ENCODE data around the gene DHX57. TPM values are rescaled to one million over a fixed set of nuclear protein-coding genes. Genes with fewer than 3 reads are reported as not detected.

The DHX57 gene
- total RNA-seq, 1 donor from 2014 or later: 20.3 TPM

DNA sequence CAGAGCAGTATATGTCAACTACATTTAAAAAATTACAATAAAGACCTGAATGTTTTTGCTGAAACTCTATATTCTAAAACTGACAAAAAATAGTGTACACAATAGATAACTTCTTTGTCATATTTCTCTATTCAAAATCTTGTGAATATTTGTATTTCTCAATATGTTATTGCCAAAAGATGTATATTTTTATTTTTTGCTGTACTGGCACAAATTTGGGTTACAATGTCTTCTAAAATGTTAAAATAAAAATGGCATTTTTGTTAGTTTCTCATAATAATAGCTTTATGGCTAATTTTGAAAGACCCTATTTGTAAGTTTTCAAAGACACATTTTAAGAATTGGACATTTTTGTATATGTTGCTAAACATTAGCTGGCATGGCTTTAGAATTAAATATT, 13.3 kb upstream of the DHX57 start:
- Mint-ChIP-seq H3K27ac (no peak overlapping the region), H3K27me3 (ENCODE audit: insufficient read depth) (peaks cover 2% of the 10 kb centered on the region), H3K36me3 (ENCODE audit: low read depth) (no peaks in the 10 kb centered on the region), H3K4me1 (ENCODE audit: low read depth) (no peaks in the 10 kb centered on the region), H3K9me3 (no peaks in the 10 kb centered on the region), H3K4me3 (no peak overlapping the region)
- intact Hi-C loops (cut with micrococcal nuclease): no loop called here
- DNase-seq (ENCODE audit: low spot score): no peak

DNA sequence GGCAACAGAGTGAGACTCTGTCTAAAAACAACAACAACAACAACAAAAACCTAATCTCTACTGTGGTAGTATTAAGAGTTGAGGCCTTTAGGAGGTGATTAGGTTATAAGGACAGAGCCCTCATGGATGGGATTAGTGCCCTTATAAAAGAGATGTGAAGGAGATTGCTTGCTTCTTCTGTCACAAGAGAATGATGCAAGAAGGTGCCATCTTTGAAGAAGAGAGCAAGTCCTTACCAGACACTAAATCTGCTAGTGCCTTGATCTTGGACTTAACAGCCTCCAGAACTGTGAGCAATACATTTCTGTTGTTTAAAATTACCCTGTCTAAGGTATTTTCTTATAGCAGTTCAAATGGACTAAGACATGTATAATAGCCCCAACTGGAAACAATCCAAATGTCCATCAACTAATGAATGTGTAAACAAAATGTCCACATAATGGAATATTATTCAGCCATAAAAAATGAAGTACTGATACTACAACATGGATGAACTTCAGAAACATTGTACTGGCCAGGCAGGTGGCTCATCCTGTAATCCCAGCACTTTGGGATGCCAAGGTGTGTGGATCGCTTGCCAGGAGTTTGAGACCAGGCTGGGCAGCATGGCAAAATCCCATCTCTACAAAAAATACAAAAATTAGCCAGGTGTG, 12.3 kb upstream of the DHX57 start:
- no peak overlapping the region for H3K27ac Mint-ChIP-seq
- intact Hi-C loops (cut with micrococcal nuclease): no loop called here

DNA sequence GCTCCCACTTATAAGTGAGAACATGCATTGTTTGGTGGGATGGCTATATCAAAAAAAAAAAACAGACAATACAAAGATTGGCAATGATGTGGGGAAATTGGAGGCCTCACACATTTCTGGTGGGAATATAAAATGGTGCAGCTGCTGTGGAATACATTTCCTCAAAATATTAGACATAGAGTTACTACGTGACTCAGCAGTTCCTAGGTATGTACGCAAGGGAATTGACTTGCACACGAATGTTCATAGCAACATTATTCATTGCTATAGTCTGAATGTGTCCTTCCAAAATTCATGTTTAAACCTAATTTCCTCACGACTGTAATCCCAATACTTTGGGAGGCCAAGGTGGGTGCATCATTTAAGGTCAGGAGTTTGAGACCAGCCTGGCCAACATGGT, 11.6 kb upstream of the DHX57 start:
- peaks cover 2% of the 10 kb centered on the region for H3K27me3 Mint-ChIP-seq (ENCODE audit: insufficient read depth)
- no peak overlapping the region for H3K27ac Mint-ChIP-seq
- no peaks in the 10 kb centered on the region for H3K9me3 Mint-ChIP-seq
- intact Hi-C loops (cut with micrococcal nuclease): no loop called here
- no peaks in the 10 kb centered on the region for H3K36me3 Mint-ChIP-seq (ENCODE audit: low read depth)
- no peak for DNase-seq (ENCODE audit: low spot score)
- H3K4me1 Mint-ChIP-seq (ENCODE audit: low read depth): no peaks in the 10 kb centered on the region
- H3K4me3 Mint-ChIP-seq: no peak overlapping the region

More for the DNA sequence above, 12.3 kb upstream of the DHX57 start:
- no peaks in the 10 kb centered on the region for H3K36me3 Mint-ChIP-seq (ENCODE audit: low read depth)
- H3K4me3 Mint-ChIP-seq: no peak overlapping the region
- no peaks in the 10 kb centered on the region for H3K9me3 Mint-ChIP-seq
- H3K27me3 Mint-ChIP-seq (ENCODE audit: insufficient read depth): peaks cover under 1% of the 10 kb centered on the region
- DNase-seq (ENCODE audit: low spot score): no peak
- H3K4me1 Mint-ChIP-seq (ENCODE audit: low read depth): no peaks in the 10 kb centered on the region

- Mint-ChIP-seq H3K9me3 (no peaks in the 10 kb centered on the region), H3K36me3 (ENCODE audit: low read depth) (no peaks in the 10 kb centered on the region), H3K27ac (no peak overlapping the region), H3K4me3 (no peak overlapping the region), H3K27me3 (ENCODE audit: insufficient read depth) (peaks cover 2% of the 10 kb centered on the region), H3K4me1 (ENCODE audit: low read depth) (no peaks in the 10 kb centered on the region)
- no peak for DNase-seq (ENCODE audit: low spot score)
- intact Hi-C loops (cut with micrococcal nuclease): no loop called here
Observed at GRCh38 chr2:38886063-38886462, 10.3 kb upstream of the DHX57 start.

GRCh38 chr2:38876407-38876806, 673 bp upstream of the DHX57 start:
- DNase-seq (ENCODE audit: low spot score): no peak
- intact Hi-C loops (cut with micrococcal nuclease): loop anchor here (1.0 to 10.0 kb wide), 3 partner anchors 98 to 502 kb away; partner anchors contain the start of genes ATL2, GEMIN6 and SRSF7
- peaks cover 24% of the 10 kb centered on the region for H3K4me1 Mint-ChIP-seq (ENCODE audit: low read depth)
- H3K27ac Mint-ChIP-seq: peak overlapping the region; percentile 96
- no peaks in the 10 kb centered on the region for H3K27me3 Mint-ChIP-seq (ENCODE audit: insufficient read depth)
- peak overlapping the region; percentile 99 for H3K4me3 Mint-ChIP-seq
- H3K9me3 Mint-ChIP-seq: peaks cover 11% of the 10 kb centered on the region
- H3K36me3 Mint-ChIP-seq (ENCODE audit: low read depth): peaks cover 12% of the 10 kb centered on the region

- Mint-ChIP-seq H3K36me3 (ENCODE audit: low read depth) (peaks cover 13% of the 10 kb centered on the region), H3K27ac (peak overlapping the region; percentile 96), H3K27me3 (ENCODE audit: insufficient read depth) (no peaks in the 10 kb centered on the region), H3K9me3 (peaks cover 14% of the 10 kb centered on the region), H3K4me3 (peak overlapping the region; percentile 99), H3K4me1 (ENCODE audit: low read depth) (peaks cover 24% of the 10 kb centered on the region)
- DNase-seq (ENCODE audit: low spot score): no peak
- intact Hi-C loops (cut with micrococcal nuclease): loop anchor here (5.0 to 10.0 kb wide), 2 partner anchors 123 to 500 kb away; partner anchors contain the start of genes ATL2 and SRSF7
Observed at GRCh38 chr2:38875227-38875575, 533 bp downstream of the DHX57 start.

DNA sequence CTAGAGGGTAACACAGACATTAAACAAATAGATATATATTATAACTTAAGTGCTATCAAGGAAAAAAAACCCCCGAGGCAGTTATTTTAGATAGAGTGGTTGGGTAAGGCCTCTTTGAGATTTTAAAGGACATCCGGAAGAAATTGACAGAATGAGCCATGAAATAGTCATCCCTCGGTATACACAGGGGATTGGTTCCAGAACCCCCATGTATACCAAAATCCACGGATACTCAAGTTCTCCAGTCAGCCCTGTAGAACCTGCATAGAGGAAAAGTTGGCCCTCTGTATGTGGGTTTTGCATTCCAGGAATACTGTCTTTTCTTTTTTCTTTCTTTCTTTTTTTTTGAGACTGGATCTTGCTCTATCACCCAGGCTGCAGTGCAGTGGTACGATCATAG, 2.0 kb downstream of the DHX57 start:
- Mint-ChIP-seq H3K36me3 (ENCODE audit: low read depth) (peaks cover 17% of the 10 kb centered on the region), H3K27me3 (ENCODE audit: insufficient read depth) (no peaks in the 10 kb centered on the region), H3K4me1 (ENCODE audit: low read depth) (peaks cover 24% of the 10 kb centered on the region), H3K4me3 (no peak overlapping the region), H3K9me3 (peaks cover 27% of the 10 kb centered on the region), H3K27ac (no peak overlapping the region)
- DNase-seq (ENCODE audit: low spot score): no peak
- intact Hi-C loops (cut with micrococcal nuclease): loop anchor here (10.0 kb wide), 1 partner anchor 499 kb away; the partner anchor contains the start of gene ATL2

GRCh38 chr2:38871432-38871831, 4.3 kb downstream of the DHX57 start:
- no peak for DNase-seq (ENCODE audit: low spot score)
- Mint-ChIP-seq H3K9me3 (peaks cover 27% of the 10 kb centered on the region), H3K27ac (no peak overlapping the region), H3K27me3 (ENCODE audit: insufficient read depth) (no peaks in the 10 kb centered on the region), H3K4me3 (no peak overlapping the region), H3K4me1 (ENCODE audit: low read depth) (peaks cover 24% of the 10 kb centered on the region), H3K36me3 (ENCODE audit: low read depth) (peaks cover 25% of the 10 kb centered on the region)
- intact Hi-C loops (cut with micrococcal nuclease): loop anchor here (10.0 kb wide), 1 partner anchor 497 kb away; the partner anchor contains the start of gene ATL2

- no peak overlapping the region for H3K27ac Mint-ChIP-seq
- no peaks in the 10 kb centered on the region for H3K27me3 Mint-ChIP-seq (ENCODE audit: insufficient read depth)
- H3K4me1 Mint-ChIP-seq (ENCODE audit: low read depth): peaks cover 11% of the 10 kb centered on the region
- H3K36me3 Mint-ChIP-seq (ENCODE audit: low read depth): peaks cover 29% of the 10 kb centered on the region
- no peak for DNase-seq (ENCODE audit: low spot score)
- H3K4me3 Mint-ChIP-seq: no peak overlapping the region
- intact Hi-C loops (cut with micrococcal nuclease): no loop called here
- peaks cover 18% of the 10 kb centered on the region for H3K9me3 Mint-ChIP-seq
Observed at GRCh38 chr2:38866773-38867443, 8.8 kb downstream of the DHX57 start.

DNA sequence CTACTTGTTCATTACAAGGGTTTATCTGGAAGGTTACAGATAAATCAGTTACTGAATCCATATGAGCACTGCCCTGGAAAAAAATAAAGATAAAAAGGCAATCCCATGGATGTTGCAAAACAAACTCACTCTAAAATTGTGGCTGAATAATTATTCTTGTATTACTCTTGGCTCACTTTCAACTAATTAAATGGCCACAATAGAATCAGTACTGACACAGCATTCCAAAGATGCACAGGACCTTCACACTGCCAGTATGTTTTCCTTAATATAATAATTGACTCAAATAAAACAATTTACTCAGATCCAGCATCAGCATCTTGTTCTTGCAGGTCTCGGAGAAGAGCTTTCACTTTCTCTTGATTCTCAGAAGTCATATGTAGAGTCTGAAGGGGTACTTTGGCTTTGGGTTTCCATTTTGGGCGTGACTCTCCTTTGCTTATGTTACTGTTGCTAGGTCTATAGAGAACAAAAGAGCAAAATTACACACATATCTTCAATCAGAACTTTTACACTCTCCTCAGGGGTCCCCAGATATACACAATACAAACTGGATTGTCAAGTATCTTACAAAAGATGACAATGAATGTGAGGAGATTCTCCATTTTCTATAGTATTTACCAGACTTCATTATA, 12.6 kb downstream of the DHX57 start:
- Mint-ChIP-seq H3K4me1 (ENCODE audit: low read depth) (peaks cover 11% of the 10 kb centered on the region), H3K36me3 (ENCODE audit: low read depth) (peaks cover 38% of the 10 kb centered on the region), H3K4me3 (no peak overlapping the region), H3K27ac (peak overlapping the region; percentile 36), H3K9me3 (no peaks in the 10 kb centered on the region), H3K27me3 (ENCODE audit: insufficient read depth) (no peaks in the 10 kb centered on the region)
- intact Hi-C loops (cut with micrococcal nuclease): no loop called here
- no peak for DNase-seq (ENCODE audit: low spot score)

DNA sequence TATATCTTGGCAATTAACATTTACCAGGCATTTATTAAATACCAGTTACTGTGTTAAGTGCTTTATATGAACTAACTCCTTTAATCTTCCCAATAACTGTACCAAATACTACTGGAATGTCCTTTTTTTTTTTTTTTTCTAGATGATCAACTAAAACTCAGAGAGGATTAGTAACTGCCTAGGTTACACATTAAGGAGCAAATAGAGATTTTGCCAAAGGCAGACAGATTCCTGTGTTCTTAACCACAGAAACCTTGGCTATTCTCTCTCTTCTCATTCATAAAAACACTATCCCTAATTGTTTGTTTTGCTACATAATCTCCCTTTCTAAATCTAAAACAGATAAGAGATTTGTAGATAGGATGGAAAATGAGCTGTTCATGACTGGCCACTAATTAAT, 13.3 kb downstream of the DHX57 start:
- H3K4me3 Mint-ChIP-seq: no peak overlapping the region
- intact Hi-C loops (cut with micrococcal nuclease): no loop called here
- peaks cover 11% of the 10 kb centered on the region for H3K4me1 Mint-ChIP-seq (ENCODE audit: low read depth)
- no peaks in the 10 kb centered on the region for H3K9me3 Mint-ChIP-seq
- DNase-seq (ENCODE audit: low spot score): no peak
- no peak overlapping the region for H3K27ac Mint-ChIP-seq
- no peaks in the 10 kb centered on the region for H3K27me3 Mint-ChIP-seq (ENCODE audit: insufficient read depth)
- peaks cover 36% of the 10 kb centered on the region for H3K36me3 Mint-ChIP-seq (ENCODE audit: low read depth)

GRCh38 chr2:38856165-38856564, 19.6 kb downstream of the DHX57 start:
- Mint-ChIP-seq H3K4me1 (ENCODE audit: low read depth) (no peaks in the 10 kb centered on the region), H3K27ac (no peak overlapping the region), H3K27me3 (ENCODE audit: insufficient read depth) (no peaks in the 10 kb centered on the region), H3K36me3 (ENCODE audit: low read depth) (peaks cover 28% of the 10 kb centered on the region), H3K9me3 (no peaks in the 10 kb centered on the region), H3K4me3 (no peak overlapping the region)
- intact Hi-C loops (cut with micrococcal nuclease): no loop called here
- DNase-seq (ENCODE audit: low spot score): no peak

GRCh38 chr2:38850045-38850444, 25.7 kb downstream of the DHX57 start:
- Mint-ChIP-seq H3K36me3 (ENCODE audit: low read depth) (peaks cover 30% of the 10 kb centered on the region), H3K27me3 (ENCODE audit: insufficient read depth) (no peaks in the 10 kb centered on the region), H3K4me1 (ENCODE audit: low read depth) (peaks cover 6% of the 10 kb centered on the region), H3K27ac (no peak overlapping the region), H3K4me3 (no peak overlapping the region), H3K9me3 (no peaks in the 10 kb centered on the region)
- DNase-seq (ENCODE audit: low spot score): no peak
- intact Hi-C loops (cut with micrococcal nuclease): no loop called here
